ENCODE measurements around the gene BICDL2.

Gene BICDL2

DNA sequence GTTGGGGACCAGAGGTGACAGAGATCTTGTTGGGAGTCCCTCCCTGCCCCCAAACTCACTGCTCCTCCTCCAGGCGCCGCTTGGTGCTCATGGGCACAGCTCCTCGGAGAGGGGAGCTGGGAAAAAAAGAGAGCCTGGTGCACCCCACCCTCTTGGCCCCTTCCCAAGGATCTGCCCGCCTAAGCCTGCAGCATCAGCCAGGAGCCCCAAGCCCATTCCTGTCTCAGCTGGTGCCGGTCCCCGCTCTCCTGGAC lies 13.4 kb downstream of the BICDL2 start:
- FAIRE-seq, result peak; percentile 9

DNA sequence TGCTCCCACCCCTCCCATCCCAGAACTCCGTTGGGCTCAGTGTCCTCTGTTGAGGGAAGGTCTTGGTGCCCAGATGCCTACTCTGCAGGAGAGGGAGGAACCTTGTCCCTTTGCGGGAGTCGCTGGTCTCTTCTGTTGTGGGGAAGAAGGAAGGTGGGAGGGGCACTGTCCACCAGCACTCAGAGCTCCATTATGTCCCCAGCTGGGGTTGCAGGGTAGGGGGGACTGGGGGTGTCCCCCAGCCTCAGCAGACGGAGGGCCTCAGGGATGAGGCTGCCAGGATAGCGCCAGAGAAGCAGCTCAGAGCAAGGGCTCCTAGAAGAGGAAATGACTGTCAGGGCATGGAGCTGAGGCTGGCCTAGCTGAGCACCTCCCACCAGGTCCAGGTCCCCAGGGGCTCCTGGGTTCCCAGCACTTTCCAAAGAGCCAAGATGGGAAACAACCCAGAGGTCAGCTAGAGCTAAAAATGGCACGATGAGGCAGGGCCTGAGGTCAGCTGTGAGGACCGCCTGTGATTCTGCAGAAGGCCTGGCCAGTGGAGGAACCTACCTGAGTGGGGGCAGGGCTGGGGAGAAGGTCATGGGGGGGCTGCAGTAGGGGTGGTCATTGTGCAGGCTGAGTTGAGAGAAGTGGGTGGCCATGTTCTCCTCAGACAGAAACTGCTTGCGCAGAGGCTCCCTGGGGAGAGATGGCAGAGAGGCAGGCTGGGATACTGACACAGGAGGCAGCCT lies 13.9 kb downstream of the BICDL2 start:
- FAIRE-seq, result no peak

DNA sequence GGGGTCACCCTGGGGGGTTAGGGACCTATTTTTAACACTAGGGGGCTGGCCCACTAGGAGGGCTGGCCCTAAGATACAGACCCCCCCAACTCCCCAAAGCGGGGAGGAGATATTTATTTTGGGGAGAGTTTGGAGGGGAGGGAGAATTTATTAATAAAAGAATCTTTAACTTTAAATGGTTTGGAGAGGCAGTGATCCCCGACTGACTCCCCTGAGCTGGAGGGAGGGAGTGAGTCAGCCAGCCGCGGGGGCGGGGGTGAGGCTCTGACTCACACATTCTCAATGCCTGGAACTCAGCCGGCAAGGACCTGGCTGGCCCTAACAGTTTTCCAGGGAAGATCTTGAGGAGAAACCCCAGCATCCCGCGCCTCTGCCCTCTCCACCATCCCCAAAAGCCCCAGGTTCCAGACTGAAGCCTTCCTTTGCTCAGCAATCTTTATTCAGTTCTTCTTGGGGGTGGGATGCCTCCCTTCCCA lies 14.5 kb downstream of the BICDL2 start:
- FAIRE-seq, result peak; percentile 71

DNA sequence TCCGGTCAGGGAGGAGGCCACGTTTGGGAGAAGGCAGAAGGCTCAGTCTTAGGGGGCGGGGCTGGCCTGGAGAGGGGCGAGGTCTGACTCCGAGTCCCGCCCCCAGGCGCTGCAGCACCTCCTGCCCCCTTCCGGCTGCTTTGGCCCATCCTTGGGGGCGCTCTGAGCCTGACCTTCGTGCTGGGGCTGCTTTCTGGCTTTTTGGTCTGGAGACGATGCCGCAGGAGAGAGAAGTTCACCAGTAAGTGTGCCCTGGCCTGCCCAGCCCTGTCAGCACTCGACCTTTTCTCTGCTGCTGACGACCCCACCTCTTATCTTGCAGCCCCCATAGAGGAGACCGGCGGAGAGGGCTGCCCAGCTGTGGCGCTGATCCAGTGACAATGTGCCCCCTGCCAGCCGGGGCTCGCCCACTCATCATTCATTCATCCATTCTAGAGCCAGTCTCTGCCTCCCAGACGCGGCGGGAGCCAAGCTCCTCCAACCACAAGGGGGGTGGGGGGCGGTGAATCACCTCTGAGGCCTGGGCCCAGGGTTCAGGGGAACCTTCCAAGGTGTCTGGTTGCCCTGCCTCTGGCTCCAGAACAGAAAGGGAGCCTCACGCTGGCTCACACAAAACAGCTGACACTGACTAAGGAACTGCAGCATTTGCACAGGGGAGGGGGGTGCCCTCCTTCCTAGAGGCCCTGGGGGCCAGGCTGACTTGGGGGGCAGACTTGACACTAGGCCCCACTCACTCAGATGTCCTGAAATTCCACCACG lies 15.1 kb downstream of the BICDL2 start:
- peak; percentile 85 for FAIRE-seq

DNA sequence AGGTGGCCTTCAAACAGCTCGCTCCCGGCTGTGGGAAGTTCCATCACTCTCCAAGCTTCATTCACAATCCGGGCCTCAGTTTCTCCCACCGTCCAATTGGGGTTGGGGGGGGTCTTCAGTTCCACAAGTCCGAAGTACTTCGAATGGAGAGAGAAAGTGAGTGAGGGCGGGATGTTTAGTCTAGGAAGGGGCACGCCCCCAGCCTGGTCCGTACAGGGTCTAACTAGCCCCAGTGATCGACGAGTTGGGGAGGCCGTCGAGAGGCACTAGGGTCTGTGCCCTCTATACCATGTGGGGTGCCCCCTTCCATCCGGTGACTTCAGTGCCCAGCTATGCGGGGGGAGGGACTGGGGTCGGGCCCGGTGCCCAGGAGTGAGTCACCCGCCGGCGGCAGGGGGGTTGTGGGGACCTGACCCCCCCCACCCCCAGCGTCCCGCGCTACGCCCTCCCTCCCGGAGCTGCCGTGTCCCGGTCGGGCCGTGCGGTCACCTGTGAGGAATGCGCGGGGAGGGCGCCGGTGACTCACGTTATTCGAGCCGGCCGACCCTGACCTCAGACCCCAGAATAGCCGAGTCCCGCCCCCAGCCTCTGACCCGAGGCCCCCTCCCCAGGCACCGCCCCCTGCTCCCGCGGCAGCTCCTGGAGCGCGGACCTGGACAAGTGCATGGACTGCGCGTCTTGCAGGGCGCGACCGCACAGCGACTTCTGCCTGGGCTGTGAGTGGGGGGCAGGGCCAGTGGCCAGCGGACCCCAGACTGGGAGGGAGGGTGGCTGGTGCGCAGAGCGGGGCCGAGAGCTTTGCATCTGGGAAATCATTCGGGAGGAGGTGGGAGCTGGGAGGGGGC lies 15.9 kb downstream of the BICDL2 start:
- no peak for FAIRE-seq

DNA sequence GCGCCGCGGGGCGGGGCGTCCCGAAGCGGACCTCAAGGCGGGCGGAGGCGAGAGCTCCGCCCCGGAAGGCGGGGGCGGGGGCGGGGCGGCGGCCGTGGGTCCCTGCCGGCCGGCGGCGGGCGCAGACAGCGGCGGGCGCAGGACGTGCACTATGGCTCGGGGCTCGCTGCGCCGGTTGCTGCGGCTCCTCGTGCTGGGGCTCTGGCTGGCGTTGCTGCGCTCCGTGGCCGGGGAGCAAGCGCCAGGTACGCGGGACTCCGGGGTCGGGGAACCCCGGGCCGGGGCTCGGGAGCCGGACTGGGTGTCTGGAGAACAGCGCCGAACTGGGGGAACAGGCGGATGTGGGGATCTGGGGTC lies 16.5 kb downstream of the BICDL2 start, which contains the start of gene TNFRSF12A:
TSS of gene TNFRSF12A (plus strand) at position 122 of the 357 bp plus-strand sequence. CDS start at position 152, 30 bp downstream.
- no peak for FAIRE-seq

DNA sequence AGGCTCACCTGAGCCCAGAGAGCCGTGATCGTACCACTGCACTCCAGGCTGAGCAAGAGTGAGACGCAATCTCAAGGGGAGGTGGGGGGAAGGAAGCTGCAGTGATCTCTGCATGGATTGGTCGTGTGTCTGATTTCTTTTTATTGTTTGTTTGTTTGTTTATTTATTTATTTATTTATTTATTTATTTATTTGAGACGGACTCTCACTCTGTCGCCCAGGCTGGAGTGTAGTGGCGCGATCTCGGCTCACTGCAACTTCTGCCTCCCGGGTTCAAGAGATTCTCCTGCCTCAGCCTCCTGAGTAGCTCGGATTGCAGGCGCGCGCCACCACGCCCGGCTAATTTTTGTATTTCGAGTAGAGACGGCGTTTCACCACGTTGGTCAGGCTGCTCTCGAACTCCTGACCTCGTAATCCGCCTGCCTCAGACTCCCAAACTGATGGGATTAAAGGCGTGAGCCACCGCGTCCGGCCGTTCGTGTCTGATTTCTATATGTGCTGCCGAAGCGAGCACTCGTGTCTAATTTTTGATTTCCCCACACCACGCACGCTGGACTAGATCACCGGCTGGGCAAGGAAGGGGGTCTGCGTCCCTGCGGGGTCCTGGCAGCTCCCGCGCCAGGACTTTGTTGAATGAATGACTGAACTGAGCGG lies 17.0 kb downstream of the BICDL2 start:
- no peak for FAIRE-seq

DNA sequence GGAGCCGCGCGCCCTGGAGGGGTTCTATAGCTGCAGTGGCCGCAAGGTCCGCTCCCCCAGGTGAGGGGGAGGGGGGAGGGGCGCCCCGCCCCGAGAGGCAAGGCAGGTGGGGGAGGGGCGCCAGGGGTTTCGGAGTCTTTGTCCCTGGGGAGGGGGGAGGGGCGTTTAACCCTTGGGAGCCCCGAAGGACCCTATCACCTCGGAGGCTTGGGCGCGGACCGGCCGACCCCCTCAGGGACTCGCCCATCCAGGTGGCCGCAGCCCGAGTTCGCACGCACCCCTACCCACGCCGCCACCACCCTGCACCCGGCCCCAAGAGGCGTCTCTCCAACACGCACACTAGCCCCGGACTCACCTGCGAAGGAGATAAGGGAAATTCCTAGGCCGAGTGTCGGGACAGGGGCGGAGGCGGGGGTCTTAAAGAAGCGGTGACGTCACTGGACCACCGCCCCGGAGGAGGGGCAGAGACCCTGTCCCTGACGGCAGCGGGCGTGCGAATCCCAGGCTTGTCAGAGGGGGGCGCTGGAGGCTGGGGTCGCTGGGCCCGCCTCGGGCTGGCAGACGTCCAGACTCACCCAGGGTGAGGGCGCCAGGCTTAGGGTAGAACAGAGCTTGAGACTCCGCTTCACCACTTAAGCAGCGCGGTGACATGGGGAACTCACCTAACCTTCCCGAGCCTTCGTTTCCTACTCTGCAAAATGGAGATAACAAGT lies 18.8 kb downstream of the BICDL2 start, which contains the start of gene CLDN6:
TSS of gene CLDN6 (minus strand) at position 390 of the 713 bp plus-strand sequence. CDS start 2,162 bp downstream, outside the sequence.
- no peak for FAIRE-seq

DNA sequence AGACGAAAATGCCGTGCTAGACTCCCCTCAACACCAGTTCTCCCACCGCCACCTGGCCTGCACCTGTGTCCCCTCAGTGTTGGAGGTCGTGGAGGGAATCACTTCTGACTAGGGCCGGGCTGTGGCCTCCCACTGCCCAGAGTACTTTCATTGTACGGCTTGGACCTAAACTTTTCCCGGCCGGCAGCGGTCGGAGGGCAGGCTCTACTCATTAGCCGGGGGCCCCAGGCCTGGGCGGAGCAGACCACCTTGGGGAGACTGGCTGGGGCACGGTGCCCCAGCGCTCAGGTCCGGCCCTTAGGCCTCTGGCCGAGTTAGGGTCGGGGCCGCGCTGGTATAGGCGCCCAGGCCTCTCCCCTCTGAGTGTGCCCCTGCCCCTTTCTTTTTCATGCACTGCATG lies 19.4 kb downstream of the BICDL2 start:
- no peak for FAIRE-seq

DNA sequence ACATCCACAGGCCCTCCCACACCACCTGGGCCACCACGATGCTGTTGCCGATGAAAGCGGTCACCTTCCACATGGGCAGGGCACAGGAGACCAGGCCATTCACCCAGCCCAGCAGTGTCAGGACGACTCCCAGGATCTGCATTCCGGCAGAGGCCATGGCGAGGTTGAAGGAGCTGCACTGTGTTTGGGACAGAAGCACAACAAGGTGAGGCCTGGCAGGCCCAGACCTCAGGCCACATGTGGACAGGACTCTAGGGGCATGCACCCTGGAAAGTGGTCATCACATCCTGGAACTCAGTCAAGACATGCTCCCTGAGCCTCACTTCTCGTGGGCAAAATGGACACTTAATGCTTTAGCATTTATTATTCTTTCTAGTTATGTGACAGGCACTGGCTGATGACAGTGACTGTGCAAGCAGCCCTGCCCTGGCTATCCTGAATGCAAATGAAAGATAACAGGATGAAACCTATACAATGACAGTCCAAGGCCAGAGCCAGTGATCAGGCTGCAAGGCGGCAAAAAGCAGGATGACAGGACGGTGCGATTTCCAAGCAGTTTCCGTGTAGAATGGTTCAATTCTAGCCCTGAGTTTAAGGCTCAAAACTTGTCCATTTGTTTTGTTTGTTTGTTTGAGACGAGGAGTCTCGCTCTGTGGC lies 20.8 kb downstream of the BICDL2 start:
- FAIRE-seq, result no peak

DNA sequence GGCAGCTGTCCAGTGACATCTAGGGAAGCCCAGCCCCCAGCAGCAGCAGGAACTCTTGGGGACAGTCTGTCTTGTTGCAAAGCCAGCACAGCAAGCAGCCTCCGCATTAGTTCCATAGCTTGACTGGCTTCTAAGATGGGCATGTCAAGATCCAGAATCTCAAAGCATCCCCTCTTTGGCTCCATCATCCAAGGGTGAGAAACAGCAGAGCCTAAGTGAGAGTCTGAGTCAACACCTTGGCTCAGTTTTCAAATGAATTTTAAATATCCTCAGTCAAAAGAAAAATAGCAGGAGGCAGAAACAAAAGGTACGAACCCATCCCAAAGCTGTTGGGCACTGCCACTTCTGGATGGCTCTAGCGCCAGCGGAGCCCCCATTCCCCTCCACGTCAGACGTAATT lies 21.8 kb downstream of the BICDL2 start:
- no peak for FAIRE-seq

DNA sequence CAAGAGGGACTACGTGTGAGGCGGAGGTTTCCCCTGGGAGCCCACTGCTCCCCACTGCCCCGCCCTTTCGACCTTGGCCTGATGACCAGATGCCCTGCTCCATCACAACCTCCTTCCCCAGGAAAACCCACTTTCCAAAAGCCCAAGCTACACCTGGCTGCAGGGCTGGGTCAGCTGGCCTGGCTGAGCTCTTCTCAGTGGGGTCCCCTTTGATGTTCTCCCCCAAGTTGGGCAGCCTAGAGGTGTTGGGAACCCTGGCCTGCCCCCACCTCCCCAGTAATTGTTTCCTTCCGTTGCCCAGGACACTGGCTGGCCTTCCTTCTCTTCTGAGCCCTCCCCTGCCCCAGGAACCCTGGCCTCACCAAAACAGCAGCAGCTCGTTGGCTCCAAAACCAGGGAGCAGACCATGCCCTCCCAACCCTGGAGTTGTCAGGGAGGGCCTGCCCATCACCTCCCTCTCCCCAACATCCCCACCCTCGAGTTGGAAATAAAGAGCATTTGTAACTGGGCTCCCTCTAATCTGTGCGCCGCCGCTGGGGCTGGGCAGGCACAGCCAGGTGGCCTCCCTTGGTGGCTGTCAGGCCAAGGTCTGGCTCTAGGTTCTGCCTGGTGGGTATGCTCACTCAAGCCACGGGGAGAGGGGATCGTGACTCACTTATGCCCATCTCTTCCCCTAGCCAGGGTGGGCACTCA lies 22.6 kb downstream of the BICDL2 start:
- FAIRE-seq, result no peak

DNA sequence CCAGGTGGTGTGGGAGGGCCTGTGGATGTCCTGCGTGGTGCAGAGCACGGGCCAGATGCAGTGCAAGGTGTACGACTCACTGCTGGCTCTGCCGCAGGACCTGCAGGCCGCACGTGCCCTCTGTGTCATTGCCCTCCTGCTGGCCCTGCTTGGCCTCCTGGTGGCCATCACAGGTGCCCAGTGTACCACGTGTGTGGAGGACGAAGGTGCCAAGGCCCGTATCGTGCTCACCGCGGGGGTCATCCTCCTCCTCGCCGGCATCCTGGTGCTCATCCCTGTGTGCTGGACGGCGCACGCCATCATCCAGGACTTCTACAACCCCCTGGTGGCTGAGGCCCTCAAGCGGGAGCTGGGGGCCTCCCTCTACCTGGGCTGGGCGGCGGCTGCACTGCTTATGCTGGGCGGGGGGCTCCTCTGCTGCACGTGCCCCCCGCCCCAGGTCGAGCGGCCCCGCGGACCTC lies 23.2 kb downstream of the BICDL2 start:
- no peak for FAIRE-seq

DNA sequence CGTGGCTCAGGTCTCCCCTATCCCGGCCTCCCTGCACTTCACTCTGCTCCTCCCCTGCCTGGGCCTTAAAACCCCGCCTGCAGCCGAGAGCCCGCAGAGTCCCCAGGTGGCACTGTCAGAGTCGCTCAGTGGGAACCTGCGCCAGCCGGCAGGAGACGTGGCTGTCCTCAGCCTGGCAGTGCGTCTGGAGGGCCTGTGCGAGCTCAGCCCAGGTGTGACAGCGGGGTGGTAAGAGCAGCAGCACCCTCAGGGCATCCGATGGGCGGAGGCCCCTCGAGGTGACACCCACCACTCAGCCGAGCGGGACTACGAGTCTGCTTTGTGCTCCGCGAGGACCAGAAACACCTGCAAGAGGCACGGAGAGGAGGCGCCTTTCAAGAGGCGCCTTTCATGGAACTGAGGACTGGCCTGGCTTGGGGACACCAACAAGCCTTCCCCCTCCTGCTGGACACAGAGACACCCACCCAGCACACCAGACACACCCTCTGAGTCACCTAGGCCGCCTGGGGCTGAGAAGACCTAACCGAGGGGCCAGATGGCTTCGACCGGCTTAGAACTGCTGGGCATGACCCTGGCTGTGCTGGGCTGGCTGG lies 23.8 kb downstream of the BICDL2 start, which contains the start of gene CLDN9:
TSS of gene CLDN9 (plus strand) at position 96 of the 593 bp plus-strand sequence. CDS start at position 536, 440 bp downstream.
- FAIRE-seq, result no peak

DNA sequence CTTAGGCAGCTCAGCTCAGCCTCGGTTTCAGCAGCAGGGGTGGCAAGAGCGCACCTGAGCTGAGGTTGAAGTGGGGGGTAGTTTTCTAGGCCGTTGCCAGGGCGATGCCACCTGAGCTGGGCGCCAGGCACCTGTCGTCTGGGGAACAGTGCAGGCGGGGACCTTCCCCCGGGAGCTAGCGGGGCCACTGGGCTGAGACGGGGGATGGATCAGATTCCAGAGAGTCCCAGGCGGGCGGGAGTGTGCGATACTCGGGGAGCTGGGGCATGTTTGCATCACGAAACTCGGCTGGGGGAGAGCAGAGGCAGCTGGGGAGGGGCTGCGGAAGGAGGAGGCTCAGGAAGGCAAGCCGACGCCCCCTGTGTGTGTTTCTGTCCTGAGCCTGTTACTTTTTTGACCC lies 24.5 kb downstream of the BICDL2 start:
- FAIRE-seq, result no peak

DNA sequence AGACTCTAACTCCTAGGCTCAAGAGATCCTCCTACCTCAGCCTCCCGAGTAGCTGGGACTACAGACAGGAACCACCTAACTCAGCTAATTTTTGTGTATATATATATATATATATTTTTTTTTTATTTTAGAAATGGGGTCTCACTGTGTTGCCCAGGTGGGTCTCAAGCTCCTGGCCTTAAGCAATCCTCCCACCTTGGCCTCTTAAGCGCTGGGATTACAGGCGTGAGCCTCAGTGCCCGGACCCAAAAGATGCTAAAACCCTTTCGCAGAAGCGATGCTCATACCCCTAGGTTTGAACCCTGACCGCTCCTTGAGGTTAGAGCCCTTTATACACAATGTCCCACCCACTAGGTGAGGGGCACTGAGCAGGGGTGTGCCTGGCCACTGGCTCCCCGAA lies 26.2 kb downstream of the BICDL2 start:
- FAIRE-seq, result no peak

DNA sequence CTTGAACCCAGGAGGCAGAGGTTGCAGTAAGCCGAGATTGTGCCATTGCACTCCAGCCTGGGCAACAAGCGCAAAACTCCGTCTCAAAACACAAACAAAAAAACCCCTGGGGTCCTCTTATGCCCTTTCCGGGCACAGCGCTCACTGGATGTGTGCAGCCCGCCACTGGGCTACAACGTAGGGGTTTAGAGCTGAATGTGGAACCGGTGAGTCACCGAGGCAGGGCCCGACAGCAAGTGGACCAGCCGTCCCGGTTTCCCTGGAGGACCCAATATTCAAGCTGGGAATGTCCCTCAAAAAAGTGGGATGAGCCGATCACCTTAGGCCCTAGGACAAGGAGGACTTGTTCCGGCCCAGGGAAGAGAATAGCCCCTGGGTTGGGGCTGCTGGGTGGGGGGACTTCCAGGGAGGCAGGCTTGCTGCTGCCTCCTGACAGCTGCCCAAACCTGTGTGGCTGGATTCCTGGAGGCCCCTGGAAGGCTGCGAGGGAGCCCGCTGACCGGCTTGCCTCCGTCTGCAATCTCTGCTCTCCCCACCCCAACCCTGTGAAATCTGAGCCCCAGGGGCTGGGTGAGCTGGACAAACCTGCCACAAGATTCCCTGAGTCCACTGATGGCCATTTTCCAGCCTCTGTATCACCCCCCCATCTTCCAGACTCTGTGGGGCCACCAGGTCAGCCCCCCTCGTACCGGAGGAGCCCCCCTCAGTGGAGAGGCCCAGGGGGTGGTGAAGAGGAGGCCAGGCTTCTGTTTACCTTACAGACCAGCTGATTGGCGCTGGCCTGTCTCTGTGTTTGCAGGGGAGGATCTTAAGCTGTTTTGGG lies 27.0 kb downstream of the BICDL2 start:
- no peak for FAIRE-seq

DNA sequence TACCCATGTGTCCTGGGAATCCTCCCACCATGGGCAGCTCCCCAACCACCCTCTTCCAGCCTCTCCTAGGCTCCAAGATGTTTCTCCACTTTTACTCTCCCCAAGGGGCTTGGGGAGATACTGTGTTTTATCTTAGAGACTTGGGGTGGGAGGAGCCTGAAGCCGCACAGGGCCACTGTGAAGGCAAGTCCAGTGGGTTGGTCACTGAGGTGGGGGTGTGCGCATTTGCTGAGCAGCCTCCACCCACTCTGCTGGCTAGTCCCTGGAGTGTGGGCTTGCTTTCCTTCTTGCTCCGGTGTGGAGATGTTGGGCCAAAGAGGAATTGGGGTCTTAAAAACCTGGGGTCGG lies 28.1 kb downstream of the BICDL2 start:
- no peak for FAIRE-seq

DNA sequence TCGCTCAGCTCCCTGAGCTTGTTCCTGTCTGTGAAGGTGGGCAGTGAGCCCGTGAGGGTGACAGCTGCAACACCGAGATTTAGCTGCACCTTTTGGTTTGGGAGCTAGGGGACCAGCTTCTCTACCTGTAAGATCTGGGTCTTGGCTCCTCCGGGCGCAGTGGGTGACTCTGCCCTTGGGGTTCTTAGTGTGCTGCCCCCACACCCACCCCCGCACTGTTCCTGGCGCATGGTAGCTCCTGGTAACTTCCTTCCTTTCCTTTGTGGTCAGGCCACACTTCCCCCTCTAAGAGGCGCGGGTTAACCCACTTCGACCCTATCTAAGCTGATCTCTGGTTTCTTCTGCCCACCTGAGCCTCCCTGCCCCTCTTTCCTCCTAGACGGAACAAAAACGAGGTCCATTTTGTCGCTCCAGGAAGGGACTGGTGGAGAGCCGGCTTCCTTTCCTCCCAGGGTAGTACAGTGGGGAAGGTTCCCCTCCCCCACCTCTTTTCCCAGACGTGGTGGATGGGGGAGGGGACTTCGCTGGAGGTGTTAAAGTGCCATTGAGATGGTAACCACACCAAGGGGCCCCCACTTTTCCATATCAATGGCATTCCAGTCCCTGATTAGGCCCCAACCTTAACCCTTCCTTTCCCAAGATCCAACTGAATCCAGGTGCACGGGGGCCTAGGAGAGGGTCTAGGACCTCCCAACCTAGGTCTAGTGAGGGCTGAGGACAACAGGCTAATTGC lies 28.6 kb downstream of the BICDL2 start:
- FAIRE-seq, result no peak
